H54 (cell line): Measurements from ENCODE around the gene AGR3.
"Not testable (repeated sequence)": the region's sequence is repeated elsewhere in the genome, so short reads cannot be mapped to it uniquely, and the experiment has no call there.

Source experiments
- DNase-seq: peaks from one replicate; pipeline ENCODE4 v3.0.0; 2011; ENCODE audit warnings: low spot score, mixed read lengths; ENCODE audit not compliant: insufficient read length
- FAIRE-seq: peaks from 3 replicates; lab custom pipeline; 2011; peaks lifted over from hg19 to GRCh38; lab: Jason Lieb, UNC
- POLR2A ChIP-seq: IDR thresholded peaks from 2 replicates; pipeline ENCODE4 v1.6.1; 2011; ENCODE audit warnings: low read depth, mild to moderate bottlenecking, low read length

Gene AGR3

DNA sequence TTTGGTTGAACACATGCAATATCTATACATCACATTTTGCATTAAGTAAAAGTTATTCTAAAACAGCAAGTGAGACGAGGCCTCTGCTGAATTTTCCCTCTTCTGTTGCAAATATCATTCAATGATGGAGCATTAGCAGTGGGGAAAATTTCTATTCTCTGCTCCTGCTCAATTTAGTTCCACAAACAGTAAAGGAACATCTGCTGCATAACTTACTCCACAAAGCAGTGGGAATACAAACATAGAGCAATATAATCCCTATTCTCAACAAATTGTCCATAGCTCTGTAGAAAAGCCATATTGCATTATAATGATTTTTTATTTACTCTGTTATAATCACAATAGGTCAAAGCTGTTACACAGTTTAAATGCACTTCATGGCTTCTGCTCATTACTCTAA lies 5.9 kb downstream of the AGR3 start:
- FAIRE-seq (peak; percentile 41), DNase-seq (no peak)
- no peak for TF ChIP-seq POLR2A

DNA sequence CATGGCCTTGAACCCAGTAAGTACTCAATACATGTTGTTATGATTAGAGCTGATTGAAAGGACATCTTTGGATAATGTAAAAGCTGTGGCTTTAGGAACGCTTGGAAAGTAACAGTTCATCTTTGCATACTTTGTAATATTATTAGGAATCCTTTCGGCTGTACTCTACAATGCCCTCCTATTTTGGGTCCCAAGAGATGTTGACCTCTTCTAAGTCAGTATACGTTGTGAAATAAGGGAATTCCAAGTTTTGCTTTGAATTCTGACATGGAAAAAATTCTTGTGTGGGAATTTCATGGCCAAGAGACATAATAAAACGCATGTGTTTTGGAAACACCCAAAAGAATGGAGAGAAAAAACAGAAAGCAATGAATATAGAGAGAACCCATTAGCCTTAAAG lies 7.7 kb downstream of the AGR3 start:
- DNase-seq: no peak
- no peak for TF ChIP-seq POLR2A
- FAIRE-seq: peak; percentile 50

DNA sequence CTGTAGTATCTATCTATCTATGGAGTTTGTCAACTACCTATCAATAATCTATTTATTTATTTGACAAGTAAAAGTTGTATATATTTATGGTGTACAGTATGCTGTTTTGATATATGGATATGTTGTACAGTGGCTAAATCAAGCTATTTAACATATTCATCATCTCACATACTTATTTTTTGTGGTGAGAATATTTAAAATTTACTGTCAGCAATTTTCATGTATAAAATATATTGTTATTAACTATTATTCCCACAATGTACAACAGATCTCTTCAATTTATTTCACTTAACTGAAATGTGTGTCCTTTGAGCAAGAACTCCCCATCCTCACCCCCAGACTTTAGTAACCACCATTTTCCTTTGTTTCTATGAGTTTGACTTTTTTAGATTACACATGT lies 14.5 kb downstream of the AGR3 start:
- TF ChIP-seq POLR2A: no peak
- FAIRE-seq (no peak), DNase-seq (no peak)

DNA sequence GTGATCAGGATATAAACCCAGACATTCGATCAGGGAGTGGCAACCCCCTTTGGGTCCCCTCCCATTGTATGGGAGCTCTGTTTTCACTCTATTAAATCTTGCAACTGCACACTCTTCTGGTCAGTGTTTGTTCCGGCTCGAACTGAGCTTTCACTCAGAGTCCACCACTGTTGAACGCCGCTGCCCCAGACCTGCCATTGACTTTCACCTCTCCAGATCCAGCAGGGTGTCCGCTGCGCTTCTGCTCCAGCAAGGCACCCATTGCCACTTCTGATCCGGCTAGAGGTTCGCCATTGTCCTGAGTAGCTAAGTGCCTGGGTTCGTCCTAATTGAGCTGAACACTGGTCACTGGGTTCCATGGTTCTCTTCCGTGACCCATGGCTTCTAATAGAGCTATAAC lies 28.6 kb downstream of the AGR3 start:
- not testable (repeated sequence) for FAIRE-seq, DNase-seq

DNA sequence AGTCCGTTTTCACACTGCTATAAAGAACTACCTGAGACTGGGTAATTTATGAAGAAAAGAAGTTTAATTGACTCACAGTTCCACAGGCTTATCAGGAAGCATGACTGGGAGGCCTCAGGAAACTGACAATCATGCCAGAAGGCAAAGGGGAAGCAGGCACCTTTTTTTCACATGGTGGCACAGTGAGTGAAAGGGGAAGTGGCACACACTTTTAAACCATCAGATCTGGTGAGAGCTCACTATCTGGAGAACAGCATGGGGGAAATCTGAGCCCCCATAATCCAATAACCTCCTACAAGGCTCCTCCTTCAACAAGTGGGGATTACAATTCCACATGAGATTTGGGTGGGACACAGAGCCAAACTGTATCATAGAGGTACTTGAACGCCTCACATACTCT lies 30.0 kb downstream of the AGR3 start:
- FAIRE-seq (no peak), DNase-seq (no peak)
- no peak for TF ChIP-seq POLR2A

DNA sequence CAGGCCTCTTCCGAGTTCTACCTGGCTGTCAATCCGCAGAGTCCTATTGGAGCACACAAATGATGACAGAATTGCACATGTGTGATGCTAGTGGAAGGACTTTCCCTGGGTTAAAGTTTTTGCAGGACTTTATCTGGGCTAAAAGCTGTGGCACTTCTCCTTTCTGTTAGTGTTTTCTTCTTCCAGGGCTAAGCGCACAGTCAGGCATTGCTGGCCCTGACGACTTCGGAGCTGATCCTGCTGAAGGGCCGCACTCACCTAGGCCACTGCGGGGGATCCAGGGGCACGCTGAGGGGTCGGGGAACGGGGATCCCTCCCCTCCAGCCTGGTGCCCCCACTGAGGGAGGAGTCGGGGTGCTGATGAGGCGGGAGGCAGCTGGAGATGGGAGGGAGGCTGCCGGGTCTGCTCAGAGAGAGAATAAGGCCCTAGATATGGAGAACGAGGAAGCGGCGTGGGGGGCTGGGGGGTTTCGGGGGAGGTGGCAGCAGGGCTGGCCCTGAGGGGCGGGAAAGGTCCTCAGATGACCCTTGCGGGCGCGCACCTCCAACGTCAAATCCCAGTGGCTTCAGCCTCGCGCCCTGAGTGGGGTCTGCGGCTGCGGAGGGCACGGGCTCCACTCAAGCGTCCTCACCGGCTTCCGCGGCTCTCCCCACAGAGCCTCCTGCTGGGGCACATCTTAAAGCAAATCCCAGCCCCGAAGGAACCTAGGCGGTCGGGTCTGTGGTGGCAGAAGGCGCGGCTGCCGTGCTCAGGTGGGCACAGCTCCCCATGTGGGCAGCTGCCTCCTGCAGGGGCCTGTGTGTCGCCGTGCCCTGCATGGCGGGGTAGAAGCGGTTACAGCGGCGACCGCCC lies 30.9 kb downstream of the AGR3 start:
- FAIRE-seq (no peak), DNase-seq (no peak)
- TF ChIP-seq POLR2A: no peak

DNA sequence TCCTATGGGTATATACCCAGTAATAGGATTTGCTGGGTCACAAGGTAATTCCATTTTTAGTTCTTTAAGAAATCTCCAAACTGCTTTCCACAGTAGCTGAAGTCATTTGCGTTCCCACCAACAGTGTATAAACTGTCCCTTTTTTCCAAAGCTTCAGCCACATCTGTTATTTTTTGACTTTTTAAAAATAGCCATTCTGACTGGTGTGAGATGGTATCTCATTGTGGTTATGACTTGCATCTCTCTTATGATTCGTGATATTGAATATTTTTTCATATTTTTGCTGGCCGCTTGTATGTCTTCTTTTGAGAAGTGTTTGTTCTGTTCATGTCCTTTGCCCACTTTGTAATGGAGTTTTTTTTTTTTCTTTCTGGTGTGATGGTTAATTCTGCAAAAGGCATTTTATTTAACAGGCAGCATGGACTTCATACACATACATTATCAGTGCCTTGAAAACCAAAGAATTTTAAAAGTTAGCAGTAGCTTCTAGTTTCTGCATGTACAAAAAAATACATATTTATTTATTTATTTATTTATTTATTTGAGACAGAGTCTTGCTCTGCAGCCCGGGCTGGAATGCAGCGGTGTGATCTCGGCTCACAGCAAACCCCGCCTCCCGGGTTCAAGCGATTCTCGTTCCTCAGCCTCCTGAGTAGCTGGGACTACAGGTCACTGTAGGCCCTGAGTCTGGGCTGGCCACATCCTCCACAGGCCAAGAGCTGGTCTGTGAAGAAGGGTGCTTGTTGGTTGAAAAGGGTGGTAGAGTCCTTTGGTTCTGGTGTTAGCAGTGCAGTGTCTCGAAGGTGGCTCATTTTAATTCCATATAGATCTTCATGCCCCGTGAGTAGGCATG lies 32.3 kb downstream of the AGR3 start:
- TF ChIP-seq POLR2A: no peak
- DNase-seq (no peak), FAIRE-seq (no peak)

DNA sequence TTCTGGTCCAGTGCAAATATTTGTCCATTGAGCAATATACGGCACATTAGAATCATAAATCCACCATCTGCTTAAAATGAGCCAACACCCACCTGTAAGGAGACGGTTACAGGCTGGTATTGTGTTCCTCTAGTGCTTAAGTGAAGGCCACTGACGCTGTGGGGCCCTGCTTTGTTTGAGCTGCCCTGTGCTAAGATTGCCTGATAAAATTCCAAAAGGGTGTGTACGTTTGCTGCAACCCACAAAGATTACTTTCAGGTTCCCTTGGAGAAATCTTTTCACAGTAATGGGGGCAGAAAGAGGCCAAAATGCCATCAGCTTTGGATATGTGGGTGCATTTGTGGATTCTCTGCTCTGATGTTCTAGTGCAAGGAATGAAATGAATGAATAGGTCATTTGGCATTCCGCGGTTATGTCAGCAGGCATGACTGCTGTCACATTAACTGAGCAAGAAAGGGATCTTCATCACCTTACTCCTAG lies 34.4 kb downstream of the AGR3 start:
- DNase-seq (no peak), FAIRE-seq (no peak)
- TF ChIP-seq POLR2A: no peak

DNA sequence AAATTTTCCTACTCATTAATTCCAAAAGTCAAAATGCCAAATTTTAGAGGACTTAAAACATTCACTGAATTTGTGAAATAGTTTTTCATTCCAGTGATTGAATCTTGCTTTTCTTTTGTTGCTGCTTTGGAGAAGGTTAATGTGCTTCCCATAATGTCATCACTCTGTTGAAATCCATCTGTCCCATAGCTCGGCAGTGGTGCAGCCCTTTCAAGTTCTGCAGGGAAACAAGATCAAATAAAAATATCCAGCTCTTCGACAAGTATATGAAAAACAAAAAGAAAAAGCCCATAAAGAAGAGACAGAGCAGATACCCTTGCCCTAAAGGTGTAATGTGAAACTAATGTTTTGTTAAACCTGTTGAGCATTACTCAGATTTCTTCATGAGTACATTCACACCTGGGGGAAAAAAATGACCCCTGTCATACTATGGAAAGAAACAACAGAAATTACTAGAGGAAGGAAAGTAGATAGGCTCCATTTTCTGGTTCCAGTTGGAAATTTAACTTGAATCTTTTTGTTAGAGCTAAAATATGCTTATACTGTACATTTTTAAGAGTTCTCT lies 35.1 kb downstream of the AGR3 start:
- TF ChIP-seq POLR2A: no peak
- DNase-seq (no peak), FAIRE-seq (no peak)

DNA sequence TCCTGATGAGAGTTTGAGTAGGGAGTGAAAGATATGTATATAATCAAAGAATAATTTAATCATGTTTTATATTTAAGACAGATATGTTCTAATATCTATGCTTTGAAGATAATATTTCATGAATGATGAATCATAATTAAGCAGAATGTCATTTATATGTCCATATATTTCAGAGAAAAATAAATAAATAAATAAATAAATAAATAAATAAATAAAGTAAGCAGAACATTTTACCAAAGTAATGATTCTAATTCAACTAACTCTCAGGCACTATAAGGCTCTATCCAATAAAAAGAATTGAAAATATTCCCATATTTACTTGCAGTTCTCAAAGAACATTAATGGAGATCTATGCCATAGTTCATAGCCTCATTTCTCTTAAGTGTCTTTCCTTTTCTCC lies 36.0 kb downstream of the AGR3 start:
- no peak for FAIRE-seq
- no peak for DNase-seq
- no peak for TF ChIP-seq POLR2A

DNA sequence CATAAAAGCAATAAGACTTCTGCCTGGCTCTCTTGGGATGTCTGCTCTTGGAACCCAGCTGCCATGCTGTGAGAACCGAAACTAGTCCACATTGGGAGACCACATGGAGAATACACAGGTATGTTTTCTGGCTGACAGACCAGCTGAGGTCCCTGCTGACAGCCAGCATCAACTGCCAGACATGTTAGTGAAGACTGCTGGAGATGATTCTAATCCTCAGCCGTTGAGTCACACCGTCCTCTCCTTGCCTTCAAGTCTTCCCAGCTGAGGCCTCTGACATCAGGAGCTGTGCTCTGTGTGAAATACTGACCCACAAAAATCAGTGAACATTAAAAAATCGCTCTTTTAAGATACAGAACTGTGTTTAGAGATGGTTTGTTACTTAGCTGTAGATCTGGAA lies 40.1 kb downstream of the AGR3 start:
- TF ChIP-seq POLR2A: no peak
- DNase-seq: no peak
- FAIRE-seq: no peak

DNA sequence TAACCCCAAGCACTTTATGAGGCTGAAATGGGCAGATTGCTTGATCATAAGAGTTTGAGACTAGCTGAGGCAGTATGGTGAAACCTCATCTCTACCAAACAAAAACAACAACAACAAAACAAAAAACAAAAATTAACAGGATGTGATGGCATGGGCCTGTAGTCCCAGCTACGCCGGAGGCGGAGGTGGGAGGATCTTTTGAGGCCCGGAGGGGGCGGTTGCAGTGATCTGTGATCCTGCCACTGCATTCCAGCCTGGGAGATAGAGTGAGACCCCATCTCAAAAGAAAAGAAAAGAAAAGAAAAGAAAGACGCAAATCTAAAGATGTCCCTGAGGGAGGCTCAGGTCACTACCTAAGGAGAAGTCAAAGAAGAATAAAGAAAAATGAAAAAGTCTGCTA lies 41.7 kb downstream of the AGR3 start:
- no peak for TF ChIP-seq POLR2A
- FAIRE-seq (no peak), DNase-seq (no peak)

DNA sequence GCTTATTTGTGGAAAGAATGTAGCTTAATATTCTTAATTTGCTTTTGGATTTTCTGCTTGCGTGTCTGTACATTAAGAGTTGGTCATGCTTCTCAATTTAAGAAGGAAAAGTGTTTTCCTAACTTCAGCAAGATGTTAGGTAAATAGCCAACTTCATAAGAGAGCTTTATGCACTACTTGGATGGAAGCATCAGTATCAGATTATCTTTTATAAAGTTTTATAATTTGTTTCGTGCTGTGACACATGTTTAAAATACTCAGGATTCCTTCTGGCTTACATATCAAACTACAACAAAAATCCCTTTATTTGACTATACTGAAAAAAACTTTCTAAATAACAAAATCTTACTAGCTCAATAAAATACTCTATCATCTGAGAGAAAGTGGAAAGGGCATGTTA lies 42.1 kb downstream of the AGR3 start:
- no peak for DNase-seq
- no peak for FAIRE-seq
- TF ChIP-seq POLR2A: no peak

DNA sequence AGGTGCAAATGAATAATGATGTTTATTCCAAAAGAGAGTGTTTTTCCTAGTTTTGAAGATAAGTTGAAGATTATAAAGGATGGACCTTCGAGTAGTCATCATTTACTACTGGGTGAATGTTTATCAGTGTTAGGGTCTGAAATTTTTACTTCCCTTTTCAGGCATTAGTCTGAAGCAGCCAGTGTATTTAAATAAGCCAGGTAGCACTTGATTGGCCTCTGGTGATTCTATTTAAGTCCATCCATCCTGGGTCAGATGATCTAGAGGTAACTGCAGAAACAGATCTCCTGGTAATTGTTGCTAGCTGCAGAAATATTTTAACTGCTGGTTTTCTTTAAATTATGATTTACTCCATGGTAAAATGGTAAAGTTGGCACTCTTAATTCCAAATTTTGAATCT lies 42.9 kb downstream of the AGR3 start:
- FAIRE-seq (no peak), DNase-seq (no peak)
- TF ChIP-seq POLR2A: no peak
